RPMI7951 (cell line): ENCODE results near the gene CR1. TPM values are rescaled to one million over a fixed set of nuclear protein-coding genes. Genes with fewer than 3 reads are reported as not detected.
"Not testable (repeated sequence)": the region's sequence is repeated elsewhere in the genome, so short reads cannot be mapped to it uniquely, and the experiment has no call there.

Experiments
- DNase-seq: peaks from one replicate; pipeline ENCODE4 v3.0.0-alpha.2; 2012; ENCODE audit warnings: low read depth
- total RNA-seq: library from RNA; depleted of rRNA; stranded (reverse); fragments of >200 nt; shearing (Covaris generic); gene quantifications from 2 replicates; pipeline ENCODE4 v1.2.3, GENCODE V29; 2014

Gene CR1
- total RNA-seq, 1 experiment from 2014 or later, result not detected

DNA sequence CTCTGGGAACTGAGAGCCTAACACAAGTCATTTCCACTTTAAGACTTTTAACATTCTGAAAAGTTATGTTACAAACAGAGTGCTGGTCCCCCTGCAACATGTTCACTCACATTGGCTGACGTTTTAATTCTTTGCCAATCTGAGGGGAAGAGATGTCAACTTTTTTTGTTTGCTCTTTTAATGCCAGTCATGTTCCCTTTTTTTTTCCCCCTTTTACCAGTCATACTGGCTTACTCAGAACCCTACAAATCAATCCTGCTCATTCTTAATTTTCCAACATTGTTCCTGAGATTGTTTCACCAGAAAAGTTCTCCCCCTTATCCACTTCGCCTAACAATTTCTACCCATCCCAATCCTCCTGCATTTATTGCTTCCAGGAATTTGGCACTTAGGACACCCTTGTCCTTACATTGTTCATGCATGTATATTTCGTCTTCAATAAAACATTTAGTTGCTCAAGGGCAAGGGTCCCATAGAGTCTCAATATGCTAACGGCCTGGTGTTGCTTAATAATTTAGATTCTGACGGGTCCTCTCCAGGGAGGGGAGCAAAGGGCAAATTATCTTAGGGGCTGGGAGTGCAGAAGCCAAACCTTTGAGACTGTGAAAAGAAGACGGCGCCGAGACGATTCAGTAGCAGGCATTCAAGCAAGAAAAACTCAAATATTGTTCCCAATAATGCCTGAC, 148.4 kb downstream of the CR1 start:
- DNase-seq, result no peak

DNA sequence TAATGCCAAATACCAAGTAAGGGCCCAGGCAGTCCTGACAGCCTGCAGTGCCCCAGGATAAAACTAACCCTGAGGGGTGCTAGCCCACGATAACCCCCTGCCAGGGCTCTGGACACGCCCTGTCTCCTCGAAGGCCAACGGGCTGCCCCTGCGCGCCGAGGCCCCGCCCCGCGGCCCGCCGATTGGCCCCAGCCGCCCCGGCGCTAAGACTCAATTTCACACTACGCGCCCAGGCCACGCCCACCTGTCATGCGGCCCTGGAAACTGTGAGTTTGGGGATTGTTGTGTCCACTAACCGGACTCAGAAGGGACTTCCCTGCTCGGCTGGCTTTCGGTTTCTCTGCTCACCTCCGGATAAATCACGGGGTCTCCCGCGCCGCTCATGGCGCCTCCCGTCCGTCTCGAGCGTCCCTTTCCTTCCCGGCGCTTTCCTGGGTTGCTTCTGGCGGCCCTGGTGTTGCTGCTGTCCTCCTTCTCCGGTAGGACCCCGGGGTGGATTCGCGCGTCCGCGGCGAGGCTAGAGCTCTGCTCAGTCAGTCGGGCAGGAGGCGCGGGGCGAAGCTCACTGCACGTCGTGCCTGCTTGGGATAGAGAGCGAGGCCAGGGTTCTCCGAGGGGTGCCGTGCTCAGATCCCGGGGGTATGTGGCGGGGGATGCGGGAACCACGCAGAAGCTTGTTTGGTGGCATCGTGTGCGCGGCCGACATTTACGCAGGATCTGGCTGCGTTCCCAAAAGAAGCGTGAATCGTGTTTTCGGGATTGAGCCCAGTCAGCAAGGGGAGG, 149.1 kb downstream of the CR1 start, which contains the start of gene CR1L:
CR1L (plus strand) TSS at position 282 of the 783 bp plus-strand sequence; CDS start at position 383, 101 bp downstream.
- peak; percentile 59 for DNase-seq

DNA sequence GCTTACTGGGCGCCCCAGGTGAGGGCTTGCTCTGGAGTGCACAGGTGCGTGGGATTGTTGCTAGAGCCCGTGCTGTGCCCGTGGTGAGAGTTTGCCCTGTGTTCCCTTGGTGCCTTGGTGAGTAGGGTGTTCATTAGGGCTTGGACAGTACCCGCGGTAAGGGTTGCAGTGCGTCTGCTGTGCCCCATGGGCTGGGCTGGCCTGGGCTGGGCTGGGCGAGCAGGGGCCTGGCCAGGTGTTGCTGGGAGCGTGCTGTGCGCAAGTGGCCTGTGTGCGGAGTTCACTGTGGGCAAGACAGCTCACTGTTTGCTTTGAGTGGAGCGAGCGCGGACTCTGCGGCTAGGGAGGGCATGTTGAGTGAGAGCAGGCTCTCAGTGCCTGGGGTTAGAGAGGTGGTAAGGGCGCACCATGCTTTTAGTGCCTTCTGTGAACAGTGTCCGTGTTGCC, 149.7 kb downstream of the CR1 start:
- DNase-seq, result no peak

DNA sequence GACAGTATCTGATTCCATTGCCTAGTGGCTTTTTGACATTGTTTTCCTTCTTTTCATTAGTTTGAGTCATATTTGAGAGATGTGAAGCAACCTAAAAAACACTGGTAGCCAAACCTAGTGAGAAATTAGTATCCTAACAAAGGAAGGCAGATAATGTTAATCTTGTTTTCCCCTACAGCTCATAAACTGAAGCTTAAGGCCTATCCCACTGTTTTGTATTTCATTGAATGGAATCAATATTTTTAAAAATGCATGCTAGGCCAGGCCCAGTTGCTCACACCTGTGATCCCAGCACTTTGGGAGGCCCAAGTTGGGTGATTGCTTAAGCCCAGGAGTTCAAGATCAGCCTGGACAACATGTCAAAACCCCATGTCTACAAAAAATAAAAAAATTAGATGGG, 150.2 kb downstream of the CR1 start:
- no peak for DNase-seq

DNA sequence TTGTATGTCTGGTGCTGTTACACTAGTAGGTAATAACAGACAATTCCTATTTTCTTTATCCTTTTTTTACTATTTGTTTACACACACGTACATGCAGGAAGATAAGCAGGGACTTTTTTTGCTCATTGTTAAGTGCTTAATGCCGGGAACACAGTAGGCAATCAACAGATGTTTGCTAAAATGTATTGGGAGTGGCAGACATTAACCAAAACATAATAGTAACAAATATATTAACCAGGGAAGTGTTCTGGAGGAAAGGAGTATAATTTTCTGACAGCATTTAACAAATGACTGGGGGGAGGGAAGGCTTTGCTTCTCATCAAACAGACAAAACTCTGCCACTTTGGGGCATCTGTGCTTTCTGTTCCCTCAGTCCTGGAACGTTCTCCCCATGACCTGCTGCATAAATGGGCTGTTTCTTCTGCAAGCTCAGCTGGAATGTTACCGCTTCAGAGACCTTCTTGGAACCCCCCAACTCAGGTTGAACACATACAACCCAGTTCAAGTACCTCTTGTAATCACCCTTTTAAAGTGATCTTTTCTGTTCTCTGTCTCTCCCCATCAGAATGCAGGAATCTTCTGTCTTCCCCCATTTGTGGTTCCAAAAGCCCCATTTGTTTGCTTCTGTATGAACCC, 151.1 kb downstream of the CR1 start:
- DNase-seq, result no peak

DNA sequence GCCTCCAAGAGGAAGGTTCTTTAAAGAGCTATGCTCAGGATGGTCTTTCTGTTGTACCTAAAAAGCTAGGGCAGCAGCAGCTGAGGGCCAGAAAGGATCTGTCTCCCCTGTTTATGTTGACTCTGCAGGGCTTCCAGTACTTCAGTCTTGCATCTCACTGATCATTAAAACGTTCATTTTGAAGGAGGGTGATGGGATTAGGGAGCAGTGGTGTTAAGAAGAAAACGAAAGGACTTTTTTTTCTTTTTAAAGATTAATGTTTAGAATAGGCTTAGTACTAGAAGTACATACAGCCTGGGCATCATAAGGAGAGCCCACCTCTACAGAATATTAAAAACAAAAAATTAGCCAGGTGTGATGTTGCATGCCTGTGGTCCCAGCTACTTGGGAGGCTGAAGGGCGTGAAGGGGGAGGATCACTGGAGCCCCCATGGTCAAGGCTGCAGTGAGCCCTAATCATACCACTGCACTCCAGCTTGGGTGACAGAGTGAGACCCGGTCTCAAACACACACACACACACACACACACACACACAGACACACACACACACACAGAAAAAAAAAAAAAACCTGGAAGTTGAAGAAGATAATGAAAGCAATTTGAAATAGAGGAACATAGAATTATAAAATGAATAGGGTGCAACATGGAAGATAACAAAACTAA, 151.8 kb downstream of the CR1 start:
- DNase-seq, result no peak

DNA sequence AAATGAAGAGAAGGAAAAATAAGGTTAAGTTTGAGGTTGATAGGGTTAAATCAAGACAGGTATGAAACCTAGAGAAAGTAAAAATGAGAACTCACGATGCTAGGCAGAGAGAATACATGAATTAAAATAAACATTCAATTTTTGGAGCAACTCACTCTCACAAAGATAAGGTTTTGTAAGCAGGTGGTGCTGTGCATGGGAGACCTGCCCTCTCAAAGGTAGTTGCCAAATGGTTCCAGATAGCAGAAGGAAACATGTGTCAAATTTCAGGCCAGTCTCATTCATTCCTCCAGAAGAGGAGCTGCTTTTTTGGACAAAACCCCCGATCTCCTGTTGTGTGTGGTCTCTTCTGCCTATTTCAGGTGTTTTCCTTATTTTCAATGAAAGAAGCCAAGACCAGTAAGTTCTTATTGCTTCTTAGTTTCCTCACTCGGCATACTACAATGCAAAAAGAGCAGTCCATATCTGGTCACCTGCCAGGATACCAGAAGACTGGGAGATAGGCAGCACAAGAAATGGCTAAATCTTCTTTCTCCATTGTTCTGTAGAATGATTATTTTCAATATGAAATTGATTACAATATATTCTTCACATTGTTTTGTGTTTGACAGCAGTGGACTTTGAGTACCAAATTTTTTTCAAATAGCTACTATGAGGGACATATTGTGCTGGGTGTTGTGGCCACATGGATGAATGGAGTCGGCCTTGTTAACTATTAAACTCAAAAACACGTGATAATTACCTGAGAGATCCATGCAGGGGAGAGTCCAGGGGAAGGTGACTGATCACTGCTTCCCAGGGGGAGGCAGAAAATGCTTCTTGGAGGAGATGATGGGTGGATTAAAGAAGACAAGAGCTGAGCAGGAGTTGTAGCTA, 152.6 kb downstream of the CR1 start:
- no peak for DNase-seq

DNA sequence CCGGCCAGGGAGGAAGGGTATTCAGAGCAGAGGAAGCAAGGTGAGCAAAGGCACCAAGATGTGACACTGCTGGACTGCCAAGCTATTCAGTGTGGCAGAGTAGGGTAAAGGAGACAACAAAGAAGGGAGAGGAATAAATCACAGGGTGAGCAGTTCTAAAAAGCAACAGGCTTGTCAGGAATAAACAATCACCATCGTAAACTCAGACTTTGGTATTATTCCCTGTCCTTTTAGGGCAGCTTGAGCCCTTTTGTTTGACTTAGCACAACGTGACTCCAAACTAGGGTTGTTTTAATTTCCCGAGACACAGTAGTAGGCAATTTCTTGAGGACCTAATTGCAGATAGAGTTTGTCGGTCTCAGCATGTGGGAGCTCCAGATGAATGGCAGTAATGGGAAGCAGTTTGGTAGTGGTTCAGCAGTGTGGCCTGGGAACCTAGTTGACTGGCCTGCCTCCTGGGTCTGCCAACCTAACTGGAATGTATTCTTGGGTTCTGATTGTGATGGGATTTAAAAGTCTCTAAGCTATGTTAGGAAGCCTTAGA, 153.3 kb downstream of the CR1 start:
- DNase-seq, result no peak

DNA sequence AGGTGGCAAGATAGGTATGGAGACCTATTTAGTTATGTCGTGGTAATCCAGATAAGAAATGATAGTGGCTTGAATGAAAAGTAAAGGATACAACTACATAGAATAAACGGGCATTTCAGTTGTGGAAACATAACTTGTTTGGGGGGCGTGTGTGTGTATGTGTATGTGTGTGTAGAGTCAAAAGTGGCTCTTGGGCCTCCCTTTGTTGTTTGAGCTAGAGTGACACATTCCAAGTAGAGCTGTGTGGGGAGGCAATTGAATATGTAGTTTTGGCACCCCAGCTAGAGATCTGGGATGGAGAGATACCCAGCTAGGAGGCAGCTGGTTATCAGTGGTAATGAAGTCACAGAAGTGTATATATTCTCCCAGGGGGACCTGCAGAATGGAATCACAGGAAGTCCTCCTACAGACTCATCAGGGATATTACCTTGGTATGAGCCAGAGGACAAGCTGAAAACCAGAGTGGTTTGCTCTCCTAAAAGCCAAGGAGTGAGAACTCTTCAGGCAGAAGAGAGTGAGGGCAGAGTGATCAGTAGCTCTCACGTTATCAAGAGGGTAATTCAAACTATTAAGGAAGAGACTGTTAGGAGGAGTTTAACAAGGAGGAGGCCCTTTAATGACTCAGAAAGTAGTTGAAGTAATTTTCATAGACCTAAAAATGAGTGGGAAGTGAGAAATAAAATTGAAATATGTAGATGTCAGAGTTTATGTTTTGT, 154.1 kb downstream of the CR1 start:
- DNase-seq, result no peak

DNA sequence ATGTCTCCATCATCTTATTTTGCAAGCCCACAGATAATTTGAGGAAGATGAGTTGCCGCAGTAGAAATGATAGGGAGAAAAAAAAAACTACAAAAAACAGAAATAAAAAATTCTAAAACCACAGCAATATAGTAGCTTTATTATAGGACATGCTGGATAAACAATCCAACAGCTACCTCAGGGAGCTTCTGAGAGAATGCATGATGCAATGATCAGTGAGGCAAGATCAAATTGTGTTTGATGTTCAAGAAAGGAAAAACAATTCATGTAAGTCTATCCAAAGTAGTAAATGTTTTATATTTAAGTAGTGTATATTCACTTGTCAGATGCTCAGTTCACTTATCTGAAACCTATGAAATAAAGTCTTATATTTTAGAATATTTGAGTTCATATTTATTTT, 155.6 kb downstream of the CR1 start:
- DNase-seq, result no peak

DNA sequence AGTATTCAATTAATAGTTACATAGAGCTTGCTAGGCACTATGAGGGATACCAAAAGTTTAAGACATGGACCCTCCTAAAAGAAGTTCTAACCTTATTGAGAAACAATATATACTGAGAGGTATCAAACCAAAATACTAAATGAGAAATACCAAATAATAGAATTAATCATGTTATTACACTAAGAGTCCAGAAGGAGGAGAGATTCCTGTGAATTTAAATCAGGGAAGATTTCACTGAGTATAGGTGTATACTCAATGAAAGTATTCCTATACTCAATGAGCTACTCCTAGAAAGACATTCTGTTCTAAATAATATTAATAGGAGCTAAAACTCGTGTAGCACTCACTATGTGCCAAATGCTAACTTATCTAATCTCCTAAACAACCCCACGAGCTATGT, 158.4 kb downstream of the CR1 start:
- no peak for DNase-seq

DNA sequence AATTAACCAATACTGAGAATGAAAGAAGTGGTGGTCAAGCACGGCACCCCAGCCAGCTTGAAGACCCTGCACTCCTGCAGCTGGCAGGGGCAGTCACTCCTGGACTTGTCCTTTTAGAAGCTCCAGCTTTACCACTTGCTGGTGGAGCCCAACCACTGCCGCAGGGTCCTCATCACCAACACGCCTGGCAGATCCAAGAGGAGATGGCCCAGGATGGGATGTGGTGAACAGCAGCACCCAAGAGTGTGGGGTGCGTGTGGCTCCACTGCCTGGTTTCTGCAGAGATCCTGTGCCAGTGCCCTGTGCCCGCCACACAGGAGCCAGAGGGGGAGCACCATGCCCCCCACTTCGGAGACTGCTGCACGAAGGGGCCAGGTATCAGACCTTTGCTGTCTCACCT, 162.5 kb downstream of the CR1 start:
- DNase-seq, result no peak

DNA sequence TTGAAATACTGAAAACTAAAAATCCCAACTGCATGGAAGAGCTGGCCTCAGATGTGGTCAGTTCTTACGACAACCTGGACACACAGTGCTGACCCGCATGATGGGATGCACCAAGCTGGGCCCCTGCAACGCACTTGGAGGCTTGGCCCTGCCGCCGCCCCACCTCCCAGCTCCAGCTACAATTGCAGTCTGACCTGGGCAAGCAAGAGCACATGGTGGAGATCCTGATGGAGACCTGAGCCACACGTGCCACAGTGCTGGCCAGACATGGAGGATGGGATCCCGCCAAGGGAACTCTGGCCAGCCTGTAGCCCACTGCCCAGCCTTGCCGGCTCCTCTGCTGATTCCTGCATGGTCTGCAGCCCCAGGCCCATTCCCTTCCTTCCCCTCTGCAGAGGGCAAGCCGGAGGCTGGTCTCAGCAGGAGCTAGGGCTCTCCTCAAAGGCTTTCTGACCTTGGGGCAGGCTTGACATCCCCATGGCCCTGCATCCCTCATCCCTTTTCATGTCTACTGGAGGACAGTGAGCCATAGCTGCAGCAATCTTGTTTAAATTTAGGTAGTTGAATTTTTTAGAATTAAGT, 163.0 kb downstream of the CR1 start:
- no peak for DNase-seq

DNA sequence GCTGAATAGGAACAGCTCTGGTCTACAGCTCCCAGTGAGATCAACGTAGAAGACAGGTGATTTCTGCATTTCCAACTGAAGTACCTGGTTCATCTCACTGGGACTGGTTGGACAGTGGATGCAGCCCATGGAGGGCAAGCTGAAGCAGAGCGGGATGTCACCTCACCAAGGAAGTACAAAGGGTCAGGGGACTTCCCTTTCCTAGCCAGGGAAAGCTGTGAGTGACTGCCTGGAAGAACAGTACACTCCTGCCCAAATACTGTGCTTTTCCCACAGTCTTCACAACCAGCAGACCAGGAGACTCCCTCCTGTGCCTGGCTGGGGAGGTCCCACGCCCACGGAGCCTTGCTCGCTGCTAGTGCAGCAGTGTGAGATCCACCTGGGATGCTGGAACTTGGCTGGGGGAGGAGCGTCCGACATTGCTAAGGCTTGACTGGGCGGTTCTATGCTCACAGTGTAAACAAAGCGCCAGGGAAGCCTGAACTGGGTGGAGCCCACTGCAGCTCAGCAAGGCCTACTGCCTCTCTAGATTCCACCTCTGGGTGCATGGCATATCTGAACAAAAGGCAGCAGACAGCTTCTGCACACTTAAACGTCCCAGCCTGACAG, 163.7 kb downstream of the CR1 start:
- no peak for DNase-seq

DNA sequence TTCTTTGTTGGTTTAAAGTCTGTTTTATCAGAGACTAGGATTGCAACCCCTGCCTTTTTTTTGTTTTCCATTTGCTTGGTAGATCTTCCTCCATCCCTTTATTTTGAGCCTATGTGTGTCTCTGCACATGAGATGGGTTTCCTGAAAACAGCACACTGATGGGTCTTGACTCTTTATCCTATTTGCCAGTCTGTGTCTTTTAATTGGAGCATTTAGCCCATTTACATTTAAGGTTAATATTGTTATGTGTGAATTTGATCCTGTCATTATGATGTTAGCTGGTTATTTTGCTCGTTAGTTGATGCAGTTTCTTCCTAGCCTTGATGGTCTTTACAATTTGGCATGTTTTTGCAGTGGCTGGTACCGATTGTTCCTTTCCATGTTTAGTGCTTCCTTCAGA, 165.5 kb downstream of the CR1 start:
- not testable (repeated sequence) for DNase-seq

DNA sequence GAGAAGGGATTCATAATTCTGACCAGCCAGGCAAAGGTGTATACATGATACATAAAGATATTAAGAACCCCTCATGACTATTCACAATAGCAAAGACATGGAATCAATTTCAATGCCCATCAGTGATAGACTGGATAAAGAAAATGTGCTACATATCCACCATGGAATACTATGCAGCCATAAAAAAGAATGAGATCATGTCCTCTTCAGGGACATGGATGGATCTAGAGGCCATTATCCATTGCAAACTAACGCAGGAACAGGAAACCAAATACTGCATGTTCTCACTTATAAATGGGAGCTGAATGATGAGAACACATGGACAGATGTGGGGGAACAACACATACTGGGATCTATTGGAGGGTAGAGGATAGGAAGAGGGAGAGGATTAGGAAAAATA, 170.4 kb downstream of the CR1 start:
- DNase-seq, result no peak

DNA sequence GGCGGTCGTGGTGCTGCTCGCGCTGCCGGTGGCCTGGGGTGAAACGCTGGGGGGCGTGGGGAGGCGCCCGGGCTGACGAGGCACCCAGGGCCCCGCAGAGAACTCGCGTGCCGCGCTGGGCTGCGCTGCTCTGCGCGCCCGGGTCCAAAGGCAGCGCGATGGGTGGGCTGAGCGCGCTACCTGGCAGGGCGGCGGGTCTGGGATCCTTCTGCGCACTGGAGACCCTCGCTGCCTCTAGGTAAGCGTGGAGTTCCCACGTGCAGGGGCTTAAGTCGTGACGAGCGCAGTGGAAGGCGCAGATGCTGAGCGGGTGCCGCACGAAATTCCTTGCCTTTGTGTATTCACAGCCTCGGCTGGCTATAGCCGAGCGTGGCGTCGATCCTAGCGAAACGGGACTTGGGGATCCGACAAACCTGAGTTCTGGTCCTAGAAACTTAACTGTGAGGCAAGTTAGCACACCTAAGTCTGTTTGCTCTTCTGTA, 173.6 kb downstream of the CR1 start:
- DNase-seq, result no peak

DNA sequence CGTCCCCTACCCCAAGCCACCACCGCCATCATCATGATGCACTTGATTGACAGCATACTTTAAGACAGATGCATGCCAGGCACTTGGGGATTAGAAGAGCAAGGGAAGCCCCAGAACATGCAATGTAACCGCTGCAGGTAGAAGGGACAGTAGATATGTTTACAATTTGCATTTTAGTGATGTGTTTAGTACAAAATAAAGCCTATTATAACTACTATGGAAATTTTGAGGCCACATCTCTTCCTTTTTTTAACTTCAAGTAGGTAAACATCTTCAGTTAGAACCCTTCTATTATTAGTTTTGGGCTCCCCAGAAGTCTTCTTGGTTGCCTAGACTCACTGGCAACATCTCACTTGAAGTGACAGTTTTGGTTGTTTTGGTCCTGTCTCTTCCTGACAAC, 174.2 kb downstream of the CR1 start:
- no peak for DNase-seq

DNA sequence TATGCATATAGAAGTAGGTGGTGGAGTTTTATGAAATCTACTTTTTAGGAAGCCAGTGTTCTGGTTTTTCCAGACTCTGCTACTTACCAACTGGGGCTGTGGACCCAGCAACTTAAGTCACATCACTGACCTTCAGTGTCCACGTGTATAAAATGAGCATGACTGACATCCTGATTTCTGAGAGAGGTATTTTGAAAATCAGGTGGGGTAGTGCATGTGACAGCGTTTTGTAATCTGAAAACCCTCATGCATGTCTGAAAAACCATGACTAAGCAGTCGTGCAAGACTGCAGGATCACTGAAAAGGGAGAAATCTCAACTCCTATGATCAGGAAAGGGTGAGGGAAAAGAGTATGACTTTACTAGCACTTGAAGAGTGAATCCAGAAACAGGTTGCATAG, 175.0 kb downstream of the CR1 start:
- no peak for DNase-seq
